Measurements from ENCODE around the gene AKAP13.
A peak's percentile ranks its signal among the peaks of the same experiment; 100 is the strongest.

Gene AKAP13

DNA sequence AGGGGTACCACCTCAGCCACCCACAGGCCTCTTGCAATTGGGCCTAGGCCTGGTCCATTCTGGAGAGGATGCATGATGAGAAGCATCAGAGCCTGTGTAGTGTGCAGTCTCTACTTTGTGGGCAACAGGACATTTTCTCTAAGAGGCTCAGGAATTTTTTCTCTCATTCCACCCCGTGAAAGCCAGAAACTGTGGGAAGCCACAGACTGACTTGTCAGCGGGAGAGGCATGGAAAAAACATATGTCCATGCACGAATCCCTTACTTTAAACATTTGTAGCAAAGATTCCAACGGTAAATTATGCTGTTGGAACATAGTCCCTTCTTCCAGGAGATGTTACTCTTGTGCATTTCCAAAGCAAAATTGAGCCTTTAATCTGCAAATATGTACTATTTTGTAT is 217.8 kb downstream of the AKAP13 start:
- no peak for DNase-seq (ENCODE audit: low spot score)

DNA sequence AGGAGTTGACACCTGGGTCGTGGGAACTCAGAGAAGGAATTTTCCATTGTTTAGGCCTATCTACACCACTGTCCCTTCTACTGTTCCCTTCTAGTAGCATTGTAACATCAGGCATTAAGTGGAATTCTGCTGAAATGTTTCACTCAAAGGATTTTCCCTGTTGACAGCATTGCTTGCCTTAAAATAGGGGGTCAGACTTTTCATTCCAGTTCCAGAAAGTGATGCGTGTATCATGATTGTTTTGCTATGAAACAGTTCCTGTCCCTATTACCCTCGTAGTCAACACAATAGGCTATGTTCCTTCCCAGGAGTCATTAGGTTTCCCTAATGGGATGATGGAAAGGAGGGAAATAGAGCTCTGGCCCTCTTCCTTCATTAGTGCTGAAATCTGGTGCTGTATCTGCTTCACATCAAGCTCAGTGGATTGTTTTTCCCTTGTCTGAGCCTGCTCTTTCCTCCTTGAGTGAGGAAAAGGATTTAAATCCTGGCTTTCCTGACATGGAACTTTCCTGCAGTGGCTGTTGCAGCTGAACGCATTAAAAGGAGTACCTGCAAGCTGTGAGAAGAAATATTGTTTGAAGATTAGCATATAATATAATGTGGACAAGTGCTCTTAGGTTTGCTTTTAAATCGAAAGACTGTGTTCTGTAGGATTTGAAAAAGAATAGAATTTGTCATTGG is 218.5 kb downstream of the AKAP13 start:
- DNase-seq (ENCODE audit: low spot score) = no peak

DNA sequence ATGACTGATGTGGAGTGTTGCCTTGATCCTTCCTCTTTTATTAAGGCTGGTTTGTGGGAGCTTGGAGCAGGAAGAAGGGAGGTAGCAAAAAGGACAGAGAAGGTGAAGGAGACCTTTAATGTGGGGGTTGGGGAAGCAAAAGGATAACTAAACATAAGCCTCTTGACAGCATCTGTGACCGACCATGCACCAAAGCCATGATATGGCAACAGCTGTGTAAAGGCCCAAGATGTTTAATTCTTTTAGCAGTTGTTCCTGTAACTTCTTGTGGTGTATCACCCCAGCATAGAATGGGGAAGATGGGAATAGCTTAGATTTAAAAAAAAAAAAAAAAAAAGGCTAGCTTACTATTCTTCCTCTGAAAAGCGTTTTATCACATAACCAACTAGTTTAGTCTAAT is 219.6 kb downstream of the AKAP13 start:
- DNase-seq (ENCODE audit: low spot score) = no peak

GRCh38 chr15:85603160-85603559 is 222.8 kb downstream of the AKAP13 start:
- DNase-seq (ENCODE audit: low spot score) = no peak

- no peak for DNase-seq (ENCODE audit: low spot score)
These were observed 223.3 kb downstream of the AKAP13 start for GRCh38 chr15:85603703-85604102.

DNA sequence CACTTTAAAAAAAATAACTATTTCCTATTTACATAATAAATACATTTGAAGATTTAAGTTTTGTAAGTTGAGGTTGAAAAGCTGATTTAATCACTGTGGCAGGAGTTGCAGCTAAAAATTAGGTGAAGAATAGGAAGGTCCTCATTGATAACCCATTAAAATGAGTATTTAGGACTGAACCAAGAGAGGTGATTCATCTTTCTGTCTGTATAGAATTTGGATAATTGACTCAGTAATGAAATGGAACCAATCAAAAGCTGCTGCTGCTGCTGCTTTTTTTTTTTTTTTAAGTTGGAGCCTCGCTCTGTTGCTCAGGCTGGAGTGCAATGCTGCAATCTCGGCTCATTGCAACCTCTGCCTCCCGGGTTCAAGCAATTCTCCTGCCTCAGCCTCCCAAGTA is 223.8 kb downstream of the AKAP13 start:
- DNase-seq (ENCODE audit: low spot score) = no peak

DNA sequence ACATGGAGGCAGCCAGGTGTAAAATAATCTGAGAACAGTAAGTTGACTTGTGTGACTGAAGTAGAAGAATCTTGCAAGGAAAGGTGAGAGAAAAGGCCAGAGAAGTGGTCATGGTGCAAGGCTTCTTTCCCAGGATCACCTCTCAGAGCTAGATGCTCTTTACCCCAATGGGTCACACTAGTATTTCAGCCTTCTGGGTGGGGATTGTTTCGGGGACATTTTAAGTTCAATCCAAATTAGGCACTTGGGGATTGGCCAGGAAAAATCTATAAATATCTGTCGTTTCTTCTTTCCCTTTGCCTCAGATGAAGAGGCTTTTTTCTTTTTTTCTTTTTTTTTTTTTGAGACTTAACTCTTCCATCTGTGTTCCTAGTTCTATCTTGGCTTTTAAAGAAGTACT is 226.3 kb downstream of the AKAP13 start:
- DNase-seq (ENCODE audit: low spot score) = no peak

- DNase-seq (ENCODE audit: low spot score) = peak; percentile 19
These were observed 226.9 kb downstream of the AKAP13 start for GRCh38 chr15:85607141-85607806.

DNA sequence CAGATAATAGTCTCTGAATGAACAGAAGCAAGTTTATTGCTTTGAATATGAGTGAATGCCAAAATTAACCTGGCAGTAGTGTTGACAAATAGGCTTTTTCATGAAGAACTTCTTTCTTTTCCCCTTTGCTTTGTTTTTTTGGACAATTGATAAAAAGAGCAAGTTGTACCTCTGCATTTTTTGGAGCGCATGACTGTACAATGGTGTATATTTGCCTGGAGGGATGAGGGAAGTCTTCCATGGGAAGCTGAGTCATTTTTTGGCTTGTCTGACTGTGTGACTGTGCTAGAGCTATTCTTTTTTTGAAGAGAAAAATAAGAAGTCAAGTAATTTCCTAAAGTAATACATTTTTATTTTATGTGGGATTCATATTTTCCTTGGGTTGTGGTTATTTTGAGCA is 227.4 kb downstream of the AKAP13 start:
- peak; percentile 63 for DNase-seq (ENCODE audit: low spot score)

DNA sequence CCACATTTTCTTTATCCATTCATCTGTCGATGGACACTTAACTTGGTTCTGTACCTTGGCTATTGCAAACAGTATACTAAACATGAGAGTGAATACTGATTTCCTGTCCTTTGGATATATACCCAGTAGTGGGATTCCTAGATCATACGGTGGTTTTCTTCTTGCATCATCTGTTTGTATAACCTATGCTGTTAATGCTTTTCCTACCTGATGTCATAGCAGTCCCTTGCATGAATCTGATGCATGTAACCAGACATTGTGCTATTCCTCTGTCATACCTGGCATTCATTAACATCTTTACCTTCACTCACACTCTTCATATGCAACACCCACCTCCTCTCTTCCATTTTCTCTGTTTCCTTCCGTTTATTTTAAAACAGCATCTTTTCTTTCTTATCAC is 229.1 kb downstream of the AKAP13 start:
- DNase-seq (ENCODE audit: low spot score) = no peak

DNA sequence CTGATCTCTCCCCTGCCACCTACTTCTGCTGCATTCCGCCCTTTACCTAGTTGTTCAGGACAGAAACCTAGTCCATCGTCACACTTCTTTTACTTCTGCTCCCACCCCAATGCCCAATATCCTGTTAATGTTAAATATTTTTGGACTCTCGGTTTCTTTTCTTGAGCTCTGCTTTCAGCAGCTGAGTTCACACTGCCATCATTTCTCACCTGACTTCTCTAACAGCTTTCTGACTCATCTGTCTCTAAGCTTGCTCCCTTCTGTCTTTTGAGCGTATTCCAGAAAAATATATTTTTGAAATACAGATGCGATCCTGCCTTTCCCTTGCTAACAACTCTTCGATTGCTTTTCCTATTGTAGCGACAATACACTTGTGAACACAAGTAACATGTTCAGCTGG is 231.0 kb downstream of the AKAP13 start:
- no peak for DNase-seq (ENCODE audit: low spot score)

GRCh38 chr15:85614059-85614458 is 233.7 kb downstream of the AKAP13 start:
- no peak for DNase-seq (ENCODE audit: low spot score)

- DNase-seq (ENCODE audit: low spot score) = peak; percentile 25
These were observed 235.5 kb downstream of the AKAP13 start for GRCh38 chr15:85615930-85616329.

DNA sequence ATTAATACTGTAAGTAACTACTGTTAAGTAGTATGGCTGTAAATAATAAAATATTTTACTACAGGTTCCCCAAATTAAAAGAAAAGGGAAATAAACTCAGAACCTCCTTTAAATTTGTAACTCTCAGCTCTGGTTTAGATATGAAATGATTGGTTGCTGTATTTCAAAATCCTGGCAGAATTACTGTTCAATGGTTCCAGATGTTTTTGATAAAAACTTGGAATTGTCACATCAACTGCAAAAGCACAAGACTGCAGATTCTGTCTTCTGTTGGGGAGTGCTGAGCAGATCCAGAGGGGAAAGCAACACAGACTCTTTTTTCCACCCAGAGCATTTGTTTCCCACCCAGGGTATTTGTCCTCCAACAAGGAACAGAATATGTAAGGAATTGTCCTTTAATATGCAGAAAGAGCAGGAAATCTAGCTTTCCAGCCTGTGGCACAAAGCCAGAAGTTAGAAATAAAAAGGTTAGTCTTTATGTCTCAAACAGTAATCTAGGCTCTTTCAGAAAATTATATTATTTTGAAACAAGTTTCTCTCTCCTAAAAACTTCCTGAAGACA is 236.2 kb downstream of the AKAP13 start:
- no peak for DNase-seq (ENCODE audit: low spot score)

GRCh38 chr15:85618228-85618505 is 237.8 kb downstream of the AKAP13 start:
- no peak for DNase-seq (ENCODE audit: low spot score)

DNA sequence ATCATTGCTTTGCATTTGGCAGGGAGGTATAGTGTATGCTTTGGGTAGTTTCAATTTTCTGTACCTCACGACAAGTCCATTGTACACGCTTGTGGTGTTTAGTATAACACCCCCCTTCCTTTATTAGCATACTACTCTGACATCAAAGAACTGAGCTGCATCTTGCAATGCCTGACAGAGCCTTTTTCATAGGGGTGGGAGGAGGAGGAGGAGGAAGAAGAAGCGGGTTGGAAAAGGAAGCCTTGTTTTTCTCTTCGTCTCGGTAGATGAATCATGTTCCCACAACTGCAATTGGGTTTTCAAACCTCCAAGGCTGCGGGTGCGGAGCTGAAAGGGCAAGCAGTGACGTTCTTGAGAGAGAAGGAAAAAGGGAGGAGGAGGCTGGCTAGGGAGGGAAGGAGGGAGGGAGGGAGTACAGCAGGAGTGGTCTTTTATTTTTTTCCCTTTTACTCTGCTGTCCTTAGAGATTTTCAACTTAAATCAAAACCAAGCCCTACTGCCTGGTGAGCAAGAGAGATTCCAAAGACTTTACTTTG is 238.6 kb downstream of the AKAP13 start:
- no peak for DNase-seq (ENCODE audit: low spot score)

GRCh38 chr15:85619992-85620689 is 239.7 kb downstream of the AKAP13 start:
- no peak for DNase-seq (ENCODE audit: low spot score)

DNA sequence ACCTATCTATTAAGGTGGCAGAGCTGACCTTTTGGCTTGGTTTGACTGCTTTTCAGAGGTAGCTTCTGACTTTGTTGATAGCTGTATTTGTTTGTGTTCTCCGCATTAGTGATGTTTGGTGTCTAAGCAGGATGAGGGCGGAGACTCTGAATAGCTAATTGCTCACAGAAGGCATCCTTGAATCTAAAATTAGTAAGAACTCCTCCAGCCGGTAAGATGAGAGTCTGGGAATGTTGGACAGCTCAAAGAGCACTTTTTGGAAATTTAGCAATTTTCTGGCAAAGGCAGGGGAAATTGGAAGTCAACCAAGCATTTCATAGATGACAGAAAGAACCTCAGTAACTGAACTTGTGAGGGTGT is 240.3 kb downstream of the AKAP13 start:
- no peak for DNase-seq (ENCODE audit: low spot score)

DNA sequence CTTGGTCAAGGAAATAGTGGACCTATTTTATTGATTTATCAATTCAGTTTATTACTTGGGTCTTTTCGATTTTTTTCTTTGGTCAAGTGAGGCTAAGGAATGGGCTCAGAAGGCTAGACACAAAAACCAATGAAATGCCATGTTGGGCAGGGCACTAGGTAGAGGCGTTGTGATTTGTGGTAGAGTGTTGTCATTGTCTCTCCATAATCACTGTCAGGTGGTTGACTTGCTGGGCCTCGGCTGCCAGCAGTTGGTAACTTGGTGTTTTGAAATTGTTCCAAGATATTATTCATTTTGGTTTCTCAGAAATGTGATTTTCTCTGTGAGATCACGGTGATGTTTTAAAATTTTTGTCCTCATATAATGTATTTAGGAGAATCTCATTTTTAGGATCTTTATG is 240.7 kb downstream of the AKAP13 start:
- DNase-seq (ENCODE audit: low spot score) = no peak

DNA sequence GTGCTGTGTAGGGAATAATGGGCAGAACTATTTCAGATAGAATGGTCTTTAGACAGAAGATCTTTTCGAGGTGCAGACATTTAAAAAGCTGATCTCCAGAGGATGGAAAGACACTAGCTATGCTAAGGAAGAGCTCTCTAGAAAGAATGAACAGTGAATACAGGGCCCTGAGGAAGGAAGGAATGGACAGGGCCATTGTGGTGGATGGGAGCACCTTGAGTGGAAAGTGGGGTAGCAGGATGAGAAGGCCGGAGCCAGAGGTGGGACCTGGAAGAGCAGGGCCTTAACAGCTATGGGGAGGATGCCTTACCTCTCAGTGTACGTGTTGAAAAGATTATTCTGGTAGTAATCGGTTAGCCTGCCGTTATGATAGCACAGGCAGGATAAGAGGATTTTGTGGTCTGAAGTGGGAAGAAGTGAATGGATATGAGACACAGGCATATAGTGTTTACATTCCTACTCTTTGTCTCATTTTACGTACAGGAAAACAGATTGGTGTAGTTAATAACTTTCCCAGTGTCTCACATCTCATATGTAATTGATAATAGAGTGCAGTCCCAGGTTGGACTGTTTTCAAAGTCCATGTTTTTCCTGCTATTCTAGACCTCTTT is 241.9 kb downstream of the AKAP13 start:
- DNase-seq (ENCODE audit: low spot score) = no peak

- DNase-seq (ENCODE audit: low spot score) = peak; percentile 30
These were observed 243.1 kb downstream of the AKAP13 start for GRCh38 chr15:85623315-85624049.

- DNase-seq (ENCODE audit: low spot score) = no peak
These were observed 243.9 kb downstream of the AKAP13 start for GRCh38 chr15:85624291-85624801.
